ENCODE measurements around the gene MLEC.
A peak's percentile ranks its signal among the peaks of the same experiment; 100 is the strongest.

MLEC gene

GRCh38 chr12:120686690-120687577 lies at the start of gene MLEC:
TSS of gene MLEC (plus strand) at chr12:120687149. CDS start at chr12:120687297, 148 bp downstream.
- DNase-seq (ENCODE audit: low read depth, low spot score): peak; percentile 96

- DNase-seq (ENCODE audit: low read depth, low spot score): no peak
Observed at GRCh38 chr12:120639771-120640721, 46.9 kb upstream of the MLEC start, which contains the start of gene CABP1. TSS of gene CABP1 (plus strand) at chr12:120640626. CDS start at chr12:120640686, 60 bp downstream.

DNA sequence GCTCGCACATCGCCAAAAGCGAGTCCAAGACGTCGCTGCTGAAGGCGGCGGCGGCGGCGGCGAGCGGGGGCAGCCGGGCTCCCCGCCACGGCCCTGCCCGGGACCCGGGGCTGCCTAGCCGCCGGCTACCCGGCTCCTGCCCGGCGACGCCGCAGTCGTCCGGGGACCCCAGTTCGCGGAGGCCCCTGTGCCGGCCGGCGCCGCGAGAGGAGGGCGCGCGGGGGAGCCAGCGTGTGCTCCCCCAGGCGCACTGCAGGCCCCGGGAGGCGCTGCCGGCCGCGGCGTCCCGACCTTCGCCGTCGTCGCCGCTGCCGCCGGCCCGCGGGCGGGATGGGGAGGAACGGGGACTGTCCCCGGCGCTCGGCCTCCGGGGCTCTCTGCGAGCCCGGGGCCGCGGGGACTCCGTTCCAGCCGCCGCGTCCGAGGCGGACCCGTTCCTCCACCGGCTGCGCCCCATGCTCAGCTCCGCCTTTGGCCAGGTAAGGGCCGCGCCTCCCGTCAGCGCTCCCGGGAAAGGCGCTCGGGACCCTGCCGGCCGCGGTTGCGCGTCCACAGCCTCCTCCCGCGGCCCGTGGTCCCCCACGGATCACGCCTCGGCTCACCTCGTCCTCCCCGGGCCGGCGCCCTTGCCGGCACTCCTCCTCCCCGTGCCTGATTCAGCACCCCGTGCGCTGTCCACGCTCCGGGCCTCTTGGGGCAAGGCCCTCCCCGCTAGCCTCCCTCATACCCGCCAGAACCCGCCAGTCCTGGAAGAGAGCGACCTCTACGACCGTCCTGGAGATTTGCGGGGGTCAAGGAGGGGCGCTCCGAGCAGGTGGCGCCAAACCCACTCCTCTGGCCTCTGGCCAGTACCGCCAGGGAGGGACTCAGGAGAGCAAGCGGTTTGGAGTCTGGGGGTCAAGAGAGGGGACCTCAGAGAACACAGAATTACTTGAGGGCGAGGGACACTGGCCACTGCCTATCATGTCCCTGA lies 45.8 kb upstream of the MLEC start:
- no peak for DNase-seq (ENCODE audit: low read depth, low spot score)

- DNase-seq (ENCODE audit: low read depth, low spot score): no peak
Observed at GRCh38 chr12:120642121-120642520, 44.8 kb upstream of the MLEC start.

DNA sequence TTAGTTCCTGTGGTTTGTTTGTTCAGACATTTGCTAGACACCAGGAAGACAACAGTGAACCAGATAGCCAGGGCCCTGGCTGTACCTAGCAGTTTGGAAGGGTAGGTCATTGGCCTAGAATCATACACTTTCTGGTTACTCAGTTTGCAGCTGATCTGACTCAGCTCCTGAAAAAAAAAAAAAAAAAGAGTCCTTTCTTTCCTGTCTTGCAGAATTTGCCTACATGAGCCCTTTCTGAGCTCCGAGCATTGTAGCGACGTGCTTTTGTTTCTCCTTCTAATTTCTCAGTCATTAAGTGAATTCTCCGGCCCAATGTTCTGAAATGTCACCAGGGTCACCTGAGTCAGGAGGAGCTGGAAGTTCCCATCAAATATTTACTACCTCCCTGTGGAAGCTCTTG lies 44.1 kb upstream of the MLEC start:
- DNase-seq (ENCODE audit: low read depth, low spot score): no peak

- no peak for DNase-seq (ENCODE audit: low read depth, low spot score)
Observed at GRCh38 chr12:120643574-120643973, 43.4 kb upstream of the MLEC start.

- no peak for DNase-seq (ENCODE audit: low read depth, low spot score)
Observed at GRCh38 chr12:120646044-120646443, 40.9 kb upstream of the MLEC start.

GRCh38 chr12:120647375-120647755 lies 39.6 kb upstream of the MLEC start:
- no peak for DNase-seq (ENCODE audit: low read depth, low spot score)

DNA sequence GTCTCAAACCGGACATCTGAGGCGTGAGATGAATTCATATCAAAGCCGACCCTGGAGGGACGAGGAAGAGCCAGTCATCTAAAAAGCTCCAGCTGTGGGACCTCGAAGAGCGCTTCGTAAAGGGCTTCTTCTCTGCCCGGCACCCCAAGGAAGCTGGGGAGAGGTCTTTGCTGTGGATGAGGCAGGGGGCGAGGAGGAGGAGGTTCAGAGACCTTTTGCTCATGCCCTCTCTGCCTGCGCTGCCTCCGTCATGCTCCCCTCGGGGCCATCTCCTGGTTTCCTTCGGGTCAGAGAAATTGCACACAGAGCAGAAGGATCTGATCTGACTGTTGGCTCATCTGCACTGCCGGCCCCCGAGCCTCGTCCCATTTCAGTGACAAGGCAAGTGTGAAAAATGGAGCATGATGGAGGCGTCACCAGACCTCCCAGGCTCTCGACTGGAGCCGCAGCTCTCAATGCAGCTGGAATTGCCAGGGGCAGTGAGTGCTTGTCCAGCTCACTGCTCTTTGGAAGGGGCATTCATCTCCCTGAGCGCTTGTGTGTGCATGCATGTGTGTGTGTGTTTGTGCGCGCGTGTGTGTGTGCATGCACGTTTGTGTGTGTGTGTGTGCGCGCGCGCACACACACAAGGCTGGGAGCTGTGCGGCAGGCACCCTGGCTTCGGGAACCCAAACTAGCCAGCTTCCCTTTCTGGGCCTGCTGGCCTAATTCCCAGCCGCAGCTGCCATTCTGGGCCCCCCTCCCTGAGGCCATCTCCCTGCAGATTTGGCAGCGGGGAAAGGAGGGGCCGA lies 37.3 kb upstream of the MLEC start:
- DNase-seq (ENCODE audit: low read depth, low spot score): no peak

DNA sequence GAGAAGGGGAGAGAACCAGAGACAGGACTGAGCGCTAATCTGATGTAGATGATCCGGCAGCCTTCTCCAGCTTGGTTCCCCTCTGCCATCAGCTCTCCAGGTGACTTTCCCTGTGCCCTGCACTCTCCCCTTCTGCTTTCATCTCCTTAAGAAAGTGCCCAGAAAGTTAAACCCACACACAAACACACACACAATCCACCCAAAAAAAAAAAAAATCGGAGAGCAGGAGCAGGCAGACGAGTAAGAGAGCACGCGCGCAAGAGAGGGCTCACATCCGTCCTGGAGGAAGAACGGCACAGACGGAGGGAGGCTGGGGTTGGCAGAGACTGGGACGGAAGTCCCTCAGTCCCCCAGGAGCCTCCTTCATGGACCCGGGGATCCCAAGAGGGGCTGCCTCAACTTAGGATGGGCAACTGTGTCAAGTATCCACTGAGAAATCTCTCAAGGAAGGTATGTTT lies 36.7 kb upstream of the MLEC start:
- no peak for DNase-seq (ENCODE audit: low read depth, low spot score)

DNA sequence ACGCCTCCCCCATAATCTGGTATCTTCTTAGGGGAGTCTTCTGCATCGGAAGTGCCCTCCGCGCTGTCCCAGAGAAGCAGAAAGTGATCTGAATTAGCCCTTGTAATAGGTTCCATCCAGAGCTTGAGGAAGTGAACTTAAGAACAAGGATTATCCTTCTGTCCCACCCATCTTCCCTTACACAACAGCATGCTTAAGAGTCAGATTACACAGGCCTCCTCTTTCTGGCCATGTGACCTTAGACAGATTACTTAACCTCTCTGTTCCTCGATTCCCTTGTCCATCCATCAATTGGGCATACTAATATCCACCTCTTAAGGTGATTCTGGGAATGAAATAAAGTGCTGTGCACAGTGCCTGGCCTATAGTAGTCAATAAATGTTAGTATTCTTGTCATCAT lies 35.1 kb upstream of the MLEC start:
- DNase-seq (ENCODE audit: low read depth, low spot score): no peak

DNA sequence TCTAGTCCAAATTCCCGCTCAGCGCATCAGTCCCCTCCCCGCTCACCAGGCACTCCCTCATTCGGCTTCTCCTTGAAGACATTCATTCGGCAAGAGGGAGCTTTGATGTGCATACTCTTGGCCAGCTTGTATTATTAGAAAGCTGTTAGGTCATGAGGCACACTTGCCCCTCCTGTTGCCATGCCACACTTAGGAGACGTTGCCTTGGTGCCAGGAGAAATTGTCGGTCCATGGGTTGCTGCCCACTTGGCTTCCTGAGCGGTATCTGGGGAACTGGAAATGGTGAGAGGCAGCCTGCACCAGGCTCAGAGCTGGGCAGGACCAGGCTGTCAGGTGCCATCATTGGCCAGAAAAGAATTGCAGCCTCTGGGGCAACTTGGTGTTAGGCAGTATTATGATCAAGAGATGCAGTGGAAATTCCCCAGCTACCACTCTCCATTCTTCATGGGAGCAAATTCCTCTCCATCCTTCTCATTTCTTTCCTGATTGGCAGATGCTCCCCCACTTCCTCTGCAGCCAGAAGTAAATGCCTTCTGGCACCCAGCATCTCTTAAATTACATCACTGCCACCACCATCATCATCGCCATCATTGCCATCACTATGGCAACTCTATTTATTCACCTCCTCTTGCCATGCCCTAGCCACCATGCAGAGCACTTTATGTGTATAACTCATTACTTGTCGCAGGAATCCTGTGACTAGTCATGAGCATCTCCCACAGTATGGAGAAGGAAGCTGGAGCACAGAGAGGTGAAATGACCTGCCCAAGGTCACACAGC lies 34.1 kb upstream of the MLEC start:
- no peak for DNase-seq (ENCODE audit: low read depth, low spot score)

- DNase-seq (ENCODE audit: low read depth, low spot score): no peak
Observed at GRCh38 chr12:120653611-120654010, 33.3 kb upstream of the MLEC start.

- no peak for DNase-seq (ENCODE audit: low read depth, low spot score)
Observed at GRCh38 chr12:120654656-120655055, 32.3 kb upstream of the MLEC start.

DNA sequence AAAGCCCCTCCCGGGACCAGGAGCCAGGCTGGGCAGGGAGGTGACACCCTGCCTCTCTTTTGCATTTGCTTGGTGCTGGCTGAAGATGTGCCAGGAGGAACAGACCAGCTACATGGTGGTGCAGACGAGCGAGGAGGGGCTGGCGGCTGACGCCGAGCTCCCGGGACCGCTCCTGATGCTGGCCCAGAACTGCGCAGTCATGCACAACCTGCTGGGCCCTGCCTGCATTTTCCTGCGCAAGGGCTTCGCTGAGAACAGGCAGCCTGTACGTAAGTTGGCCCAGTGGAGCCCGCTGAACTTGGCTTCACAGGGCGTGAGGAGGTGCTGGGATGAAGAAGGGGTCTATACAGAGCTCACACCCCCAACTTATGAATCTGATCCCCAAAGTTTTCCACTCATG lies 30.9 kb upstream of the MLEC start:
- DNase-seq (ENCODE audit: low read depth, low spot score): no peak

DNA sequence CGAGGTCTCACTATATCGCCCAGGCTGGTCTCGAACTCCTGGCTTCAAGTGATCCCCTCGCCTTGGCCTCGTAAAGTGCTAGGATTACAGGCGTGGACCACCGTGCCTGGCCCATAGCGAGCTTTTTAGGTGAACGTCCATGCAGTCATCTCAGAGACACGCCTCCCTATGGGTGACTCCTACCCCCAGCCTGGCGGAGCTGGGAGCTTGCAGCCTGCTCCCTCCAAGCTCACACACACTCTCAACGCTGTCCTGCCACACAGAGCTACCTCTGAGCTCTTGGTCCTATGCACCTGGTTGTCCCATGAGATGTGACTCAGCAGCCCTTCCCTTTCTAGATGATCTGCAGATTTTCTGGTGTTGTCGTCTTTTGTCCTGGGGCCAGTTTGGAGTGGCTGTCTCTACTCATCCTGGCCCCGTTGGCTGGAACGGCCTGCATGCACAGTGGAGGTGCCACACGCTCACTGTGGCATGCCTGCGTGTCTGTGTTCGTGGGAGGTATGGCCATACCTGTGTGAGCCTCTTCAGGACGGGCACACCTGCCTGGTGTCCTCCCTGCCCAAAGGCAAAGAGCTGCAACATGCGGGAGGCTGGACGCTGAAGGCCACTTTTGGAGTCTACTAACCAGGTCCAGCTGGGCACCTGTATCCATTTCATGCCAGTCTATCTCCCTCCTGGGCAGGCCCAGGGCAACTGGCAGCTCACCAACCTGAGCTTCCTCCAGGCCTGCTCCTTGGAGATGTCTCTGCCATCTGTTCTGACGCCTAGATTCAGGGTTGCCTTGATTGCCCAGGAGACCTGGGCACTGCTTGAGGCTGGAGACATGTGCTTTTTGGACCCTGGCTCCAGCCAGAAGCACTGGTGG lies 28.4 kb upstream of the MLEC start:
- DNase-seq (ENCODE audit: low read depth, low spot score): no peak

DNA sequence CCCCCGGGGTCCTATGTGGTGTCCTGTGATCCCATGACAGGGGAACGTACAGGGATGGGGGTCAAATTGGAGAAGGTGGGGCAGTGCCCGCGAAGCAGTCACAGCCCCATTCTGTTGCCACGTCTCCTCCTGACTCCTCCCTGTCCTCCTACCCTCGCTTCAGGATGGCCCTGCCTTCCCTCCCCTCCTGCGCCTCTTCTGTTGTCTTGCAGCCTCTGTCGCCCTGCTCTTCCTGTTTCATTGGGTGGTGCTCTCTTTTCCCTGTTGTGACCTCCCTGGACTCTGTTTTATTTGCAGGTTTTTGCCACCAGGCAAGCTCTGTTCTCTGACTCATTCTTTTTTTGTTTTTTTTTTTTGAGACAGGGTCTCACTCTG lies 27.8 kb upstream of the MLEC start:
- DNase-seq (ENCODE audit: low read depth, low spot score): no peak

GRCh38 chr12:120661432-120661831 lies 25.5 kb upstream of the MLEC start:
- no peak for DNase-seq (ENCODE audit: low read depth, low spot score)

GRCh38 chr12:120662879-120663278 lies 24.1 kb upstream of the MLEC start:
- DNase-seq (ENCODE audit: low read depth, low spot score): no peak

All from brain pericyte (primary cell).